ENCODE measurements around the gene NOM1.

NOM1 gene

DNA sequence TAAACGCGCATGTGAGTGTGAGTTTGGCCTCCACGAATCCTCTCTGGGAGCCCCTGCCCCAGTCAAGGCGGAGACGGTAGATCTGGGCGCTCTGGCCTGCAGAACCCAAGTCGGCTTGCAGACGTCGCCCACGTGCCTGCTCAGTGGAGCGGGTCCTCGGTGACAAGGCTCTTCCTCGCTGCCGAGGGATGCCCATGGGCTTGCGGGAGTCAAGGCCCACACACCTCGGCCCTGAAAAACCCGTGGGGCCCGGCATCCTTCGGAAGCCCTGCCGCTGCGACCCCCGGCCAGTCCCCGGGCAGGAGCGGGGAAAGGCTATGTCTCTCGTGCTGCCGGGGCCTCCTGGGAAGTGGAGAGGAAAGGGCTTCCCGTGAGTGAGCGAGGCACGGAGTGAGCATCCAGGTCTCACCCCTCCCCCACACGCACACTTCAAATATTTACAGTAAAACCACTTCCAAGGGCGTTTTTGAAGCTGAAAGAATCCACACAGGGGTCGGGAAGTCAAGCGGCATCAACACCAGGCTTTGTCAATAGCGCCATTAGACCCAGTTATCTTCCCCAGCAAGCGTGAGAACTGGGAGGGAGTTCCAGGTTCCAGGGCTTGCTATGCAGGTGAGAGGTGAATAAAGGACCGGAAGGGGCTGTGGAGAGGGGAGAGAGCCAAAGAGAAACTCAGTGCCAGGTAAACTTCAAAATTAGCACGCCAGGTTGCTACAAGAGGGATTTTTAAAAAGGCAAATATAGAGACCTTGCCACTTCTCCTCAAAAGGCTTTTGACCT, 62.0 kb downstream of the NOM1 start:
- no peak overlapping the region for H3K4me3 ChIP-seq (replicated peaks; ENCODE audit: low read depth, low read length)
- TF ChIP-seq, protein P1, sequence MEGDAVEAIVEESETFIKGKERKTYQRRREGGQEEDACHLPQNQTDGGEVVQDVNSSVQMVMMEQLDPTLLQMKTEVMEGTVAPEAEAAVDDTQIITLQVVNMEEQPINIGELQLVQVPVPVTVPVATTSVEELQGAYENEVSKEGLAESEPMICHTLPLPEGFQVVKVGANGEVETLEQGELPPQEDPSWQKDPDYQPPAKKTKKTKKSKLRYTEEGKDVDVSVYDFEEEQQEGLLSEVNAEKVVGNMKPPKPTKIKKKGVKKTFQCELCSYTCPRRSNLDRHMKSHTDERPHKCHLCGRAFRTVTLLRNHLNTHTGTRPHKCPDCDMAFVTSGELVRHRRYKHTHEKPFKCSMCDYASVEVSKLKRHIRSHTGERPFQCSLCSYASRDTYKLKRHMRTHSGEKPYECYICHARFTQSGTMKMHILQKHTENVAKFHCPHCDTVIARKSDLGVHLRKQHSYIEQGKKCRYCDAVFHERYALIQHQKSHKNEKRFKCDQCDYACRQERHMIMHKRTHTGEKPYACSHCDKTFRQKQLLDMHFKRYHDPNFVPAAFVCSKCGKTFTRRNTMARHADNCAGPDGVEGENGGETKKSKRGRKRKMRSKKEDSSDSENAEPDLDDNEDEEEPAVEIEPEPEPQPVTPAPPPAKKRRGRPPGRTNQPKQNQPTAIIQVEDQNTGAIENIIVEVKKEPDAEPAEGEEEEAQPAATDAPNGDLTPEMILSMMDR (IDR thresholded peaks at IDR 0.05; ENCODE audit: low read depth, low read length, missing control alignments): no peak
- DNase-seq (ENCODE audit: extremely low read depth, low read depth): no peak

DNA sequence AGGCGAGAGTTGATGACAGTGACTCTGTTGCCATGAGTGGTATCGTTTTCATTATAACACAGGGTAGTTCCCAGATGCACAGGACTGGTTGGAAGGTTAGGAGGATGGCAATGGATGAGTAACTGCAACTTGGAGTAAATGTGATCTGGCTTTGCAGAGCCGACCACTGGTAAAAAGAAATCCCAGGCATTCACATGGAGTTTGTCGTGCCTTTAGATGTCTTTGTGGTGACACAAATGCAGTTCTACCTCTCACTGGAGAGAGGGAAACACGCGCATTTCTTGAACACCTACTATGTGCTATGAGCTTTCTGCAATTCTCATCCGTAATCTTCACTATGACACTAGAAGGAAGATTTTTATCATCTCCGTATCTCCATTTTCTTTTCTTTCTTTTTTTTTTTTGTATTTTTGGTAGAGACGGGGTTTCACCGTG, 62.6 kb downstream of the NOM1 start:
- no peak overlapping the region for H3K4me3 ChIP-seq (replicated peaks; ENCODE audit: low read depth, low read length)
- TF ChIP-seq, protein P1 (IDR thresholded peaks at IDR 0.05; ENCODE audit: low read depth, low read length, missing control alignments): no peak
- no peak for DNase-seq (ENCODE audit: extremely low read depth, low read depth)

DNA sequence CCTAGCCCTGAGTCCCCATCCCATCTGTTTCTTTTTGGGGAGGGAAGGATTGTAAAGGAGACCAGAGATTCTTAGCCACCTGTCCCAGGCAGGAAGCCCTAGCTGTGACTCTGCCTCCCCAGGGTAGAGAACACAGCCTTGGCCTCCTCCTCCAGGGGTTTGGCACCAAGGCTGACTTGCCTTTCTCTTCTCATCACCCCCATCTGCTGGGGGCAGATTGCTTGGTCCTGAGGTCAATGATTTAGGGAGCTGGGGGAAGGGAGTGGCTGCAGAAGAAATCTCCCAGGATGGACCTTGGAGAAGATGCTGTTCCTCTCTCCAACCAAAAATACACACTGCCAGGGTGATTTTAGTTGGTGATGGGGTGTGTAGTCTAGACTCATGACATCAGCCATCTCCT, 63.6 kb downstream of the NOM1 start:
- TF ChIP-seq, protein P1 (IDR thresholded peaks at IDR 0.05; ENCODE audit: low read depth, low read length, missing control alignments): no peak
- DNase-seq (ENCODE audit: extremely low read depth, low read depth): no peak

DNA sequence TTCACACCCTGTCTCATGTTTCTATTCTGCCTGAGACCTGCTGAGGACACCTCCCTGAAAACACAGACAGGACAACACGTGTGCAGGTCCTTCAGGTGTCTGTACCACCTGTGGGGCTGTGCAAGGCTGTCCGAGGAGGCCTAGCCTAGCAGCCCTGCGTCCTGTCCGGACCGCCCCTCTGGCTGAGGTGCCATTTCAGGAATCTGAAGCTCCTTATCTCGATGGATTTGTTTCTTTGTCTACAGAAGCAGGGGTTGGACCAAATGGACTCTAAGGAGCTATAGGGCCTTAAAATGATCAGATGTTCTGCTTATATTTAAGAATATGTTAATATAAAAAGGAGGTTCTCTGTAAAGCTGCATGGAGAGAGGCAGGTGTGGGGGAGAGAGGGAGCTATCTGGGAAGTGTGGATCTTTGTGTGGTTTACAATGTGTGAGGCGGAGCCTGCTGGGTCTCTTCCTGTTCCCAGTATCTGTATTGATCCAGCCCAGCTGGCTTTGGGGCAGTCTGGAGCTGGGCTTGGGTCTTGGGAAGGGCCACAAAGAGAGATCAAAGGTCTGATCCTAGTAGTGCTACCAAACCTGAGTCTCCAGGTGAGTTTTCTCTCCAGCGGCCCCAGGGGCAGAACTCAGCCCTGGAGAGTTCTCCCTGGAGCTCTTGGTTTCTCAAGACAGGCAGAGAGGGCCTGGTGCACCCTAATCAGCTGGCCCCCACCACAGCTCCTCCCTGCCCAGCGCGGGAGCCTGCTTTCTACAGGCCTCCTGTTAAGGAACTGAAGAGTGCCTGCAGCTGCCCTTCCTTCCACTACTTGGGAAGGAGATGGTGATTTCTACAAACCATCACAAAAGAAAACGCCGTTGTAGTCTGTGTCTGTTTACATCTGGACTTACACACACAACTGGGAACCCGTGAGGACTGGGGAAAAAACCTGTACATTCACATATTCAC, 64.4 kb downstream of the NOM1 start:
- TF ChIP-seq, protein P1 (IDR thresholded peaks at IDR 0.05; ENCODE audit: low read depth, low read length, missing control alignments): no peak
- no peak for DNase-seq (ENCODE audit: extremely low read depth, low read depth)
- H3K4me3 ChIP-seq (replicated peaks; ENCODE audit: low read depth, low read length): no peak overlapping the region

More for the DNA sequence above, 63.6 kb downstream of the NOM1 start:
- H3K4me3 ChIP-seq (replicated peaks; ENCODE audit: low read depth, low read length): no peak overlapping the region

DNA sequence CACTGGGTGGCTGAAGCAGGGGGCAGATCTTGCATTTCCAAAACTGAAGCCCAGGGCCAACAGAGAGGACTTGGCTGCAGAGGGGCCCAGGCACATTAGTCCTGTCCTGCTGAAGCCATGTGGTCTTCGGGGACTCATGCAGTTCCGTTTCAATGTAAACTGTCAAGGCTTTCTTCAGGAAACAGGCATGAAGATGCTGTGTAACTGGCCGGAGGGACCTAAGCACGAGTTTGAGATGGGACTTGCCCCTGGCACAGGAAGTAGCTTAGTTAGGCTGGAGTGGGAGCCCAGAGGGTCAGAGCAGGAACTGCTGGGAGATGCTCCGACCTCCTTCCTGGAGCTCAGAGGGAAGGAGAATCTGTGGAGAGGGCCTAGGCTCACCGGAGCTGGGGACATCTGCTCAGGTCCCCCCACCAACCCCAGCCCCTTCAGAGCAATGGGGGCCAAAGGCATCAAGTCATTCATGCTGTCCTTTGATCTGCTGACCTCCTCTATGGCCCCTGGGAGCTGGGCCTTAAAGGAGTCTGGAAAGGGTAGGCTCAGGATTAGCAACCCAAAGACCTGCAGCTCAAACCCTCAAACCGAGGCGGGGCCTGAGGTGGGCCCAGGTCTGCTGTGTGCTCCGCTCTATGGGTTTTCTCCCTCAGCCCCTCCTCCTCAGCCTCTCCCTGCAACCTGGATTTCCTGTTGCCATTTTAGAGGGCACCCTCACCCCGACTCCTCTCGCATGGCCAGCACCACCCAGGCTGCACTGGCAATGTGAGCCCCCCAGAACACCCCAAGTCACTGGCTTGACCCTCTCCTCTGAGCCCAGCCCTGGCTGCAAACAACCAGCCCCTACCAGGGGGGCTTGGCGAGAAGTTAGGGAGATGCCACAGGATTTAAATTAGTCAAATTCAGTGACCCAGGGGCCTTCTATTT, 65.4 kb downstream of the NOM1 start:
- TF ChIP-seq, protein P1 (IDR thresholded peaks at IDR 0.05; ENCODE audit: low read depth, low read length, missing control alignments): no peak
- no peak for DNase-seq (ENCODE audit: extremely low read depth, low read depth)
- no peak overlapping the region for H3K4me3 ChIP-seq (replicated peaks; ENCODE audit: low read depth, low read length)

DNA sequence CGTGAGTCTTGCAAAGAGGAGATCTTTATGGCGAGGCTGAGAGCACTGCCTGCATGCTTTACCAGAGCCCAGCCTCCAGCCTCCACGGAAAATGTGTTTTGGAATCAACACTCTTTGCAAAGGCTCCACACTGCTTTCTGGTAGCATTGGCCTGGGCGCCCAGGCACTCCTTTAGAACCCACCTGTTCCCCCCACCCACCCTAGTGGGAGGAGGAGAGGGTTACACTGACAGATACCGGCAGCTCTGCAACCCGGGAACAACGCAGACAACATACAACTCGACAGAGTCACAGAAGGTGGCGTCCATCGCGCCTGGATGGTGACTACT, 66.5 kb downstream of the NOM1 start:
- no peak for DNase-seq (ENCODE audit: extremely low read depth, low read depth)
- H3K4me3 ChIP-seq (replicated peaks; ENCODE audit: low read depth, low read length): no peak overlapping the region
- TF ChIP-seq, protein P1 (IDR thresholded peaks at IDR 0.05; ENCODE audit: low read depth, low read length, missing control alignments): no peak
